EH (cell line): ENCODE measurements around the gene NCAM1.
"Not testable (repeated sequence)": the region's sequence is repeated elsewhere in the genome, so short reads cannot be mapped to it uniquely, and the experiment has no call there.

ENCODE experiments used
- DNase-seq: peaks from one replicate; pipeline ENCODE4 v3.0.0-alpha.2; 2015; ENCODE audit warnings: low read depth

NCAM1 gene

DNA sequence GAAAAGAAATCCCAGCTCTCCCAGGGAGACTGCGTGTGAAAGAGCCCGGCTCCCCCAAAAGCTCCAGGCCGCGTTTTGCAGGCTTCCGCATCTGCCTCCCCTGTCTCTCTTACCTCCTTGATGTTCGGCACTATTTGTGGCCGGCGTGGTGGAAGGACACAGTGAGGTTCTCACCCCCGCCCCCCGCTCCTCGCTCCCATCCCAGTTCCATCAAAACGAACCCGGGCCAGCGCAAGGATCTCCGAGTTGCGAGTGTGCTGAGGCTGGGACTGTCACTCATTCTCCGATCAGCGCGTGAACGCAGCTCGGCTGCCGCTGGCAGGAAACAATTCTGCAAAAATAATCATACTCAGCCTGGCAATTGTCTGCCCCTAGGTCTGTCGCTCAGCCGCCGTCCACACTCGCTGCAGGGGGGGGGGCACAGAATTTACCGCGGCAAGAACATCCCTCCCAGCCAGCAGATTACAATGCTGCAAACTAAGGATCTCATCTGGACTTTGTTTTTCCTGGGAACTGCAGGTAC, at the start of gene NCAM1:
NCAM1 (plus strand) TSS at position 275 of the 523 bp plus-strand sequence.
- peak; percentile 58 for DNase-seq

DNA sequence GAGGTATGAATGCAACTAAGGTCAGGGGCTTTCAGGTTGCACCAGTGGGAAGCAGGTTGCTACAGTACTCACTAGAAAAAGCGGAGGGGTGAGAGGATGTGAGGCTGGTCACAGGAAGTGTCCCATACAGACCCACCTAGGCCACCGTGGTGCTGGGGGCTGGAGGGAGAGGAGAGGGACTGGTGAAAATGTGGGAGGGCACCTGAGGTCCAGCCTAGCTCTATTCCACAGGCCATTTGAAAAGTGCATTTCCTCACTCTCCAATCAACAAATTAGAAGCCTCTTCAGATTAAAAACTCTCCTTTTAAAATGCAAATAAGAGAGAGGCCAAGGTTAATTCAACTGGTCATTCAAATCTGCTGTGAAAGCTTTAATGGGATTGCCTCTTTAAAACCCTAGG, 38.6 kb upstream of the NCAM1 start:
- no peak for DNase-seq

DNA sequence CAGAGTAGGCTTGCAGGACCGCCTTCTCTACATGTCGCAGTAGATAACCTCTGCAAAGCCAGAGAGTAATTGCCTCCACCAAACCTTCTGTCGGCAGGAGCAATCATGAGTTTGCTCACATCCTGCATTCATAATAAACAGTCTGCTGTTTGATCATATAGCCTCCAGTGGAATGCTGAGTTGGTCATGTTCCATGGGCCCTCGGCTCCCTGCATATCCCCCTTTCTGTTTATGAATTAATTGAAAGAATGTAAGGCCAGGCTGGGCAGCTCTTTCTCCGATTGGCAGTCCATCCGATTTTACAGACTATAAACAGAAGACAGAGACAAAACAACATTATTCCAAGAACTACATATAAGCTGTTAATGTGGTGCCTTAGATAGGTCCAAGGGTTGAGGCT, 36.4 kb upstream of the NCAM1 start:
- DNase-seq = not testable (repeated sequence)

DNA sequence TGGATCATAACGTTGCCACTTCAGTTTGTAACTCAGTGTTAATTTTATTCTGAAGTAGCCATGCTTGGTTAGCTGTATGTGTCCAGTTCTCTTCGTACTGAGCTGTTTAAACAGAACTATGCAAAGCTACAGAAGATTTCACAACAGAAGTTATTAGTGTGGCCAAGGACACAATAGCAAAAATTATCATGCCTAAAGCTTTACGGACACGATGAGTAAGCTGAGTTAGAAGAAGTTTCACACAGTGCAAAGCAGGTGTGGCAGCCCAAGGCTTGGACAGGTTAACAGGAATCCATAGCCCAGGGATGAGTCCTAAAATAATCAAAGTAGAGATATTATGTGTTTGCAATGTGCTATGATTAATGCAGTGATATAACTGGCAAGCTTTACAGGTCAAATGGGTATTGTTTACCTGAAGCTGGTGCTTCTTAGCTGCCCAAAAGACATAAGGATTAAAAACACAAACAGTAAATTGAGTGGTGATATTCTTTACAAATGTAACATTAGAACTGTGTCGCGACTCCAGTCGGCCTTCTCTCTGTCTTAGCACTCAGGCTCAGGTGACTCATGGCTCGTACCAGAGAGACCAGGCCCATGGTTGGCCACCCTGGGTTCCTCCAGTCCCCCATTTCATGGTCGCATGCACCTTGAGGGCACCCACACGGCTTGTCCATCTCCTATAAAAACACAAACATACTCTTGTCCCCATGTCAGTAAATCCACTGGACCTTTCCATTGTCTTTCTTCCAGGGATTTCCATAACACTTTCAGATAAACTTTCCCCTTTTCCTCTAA, 35.5 kb upstream of the NCAM1 start:
- no peak for DNase-seq

DNA sequence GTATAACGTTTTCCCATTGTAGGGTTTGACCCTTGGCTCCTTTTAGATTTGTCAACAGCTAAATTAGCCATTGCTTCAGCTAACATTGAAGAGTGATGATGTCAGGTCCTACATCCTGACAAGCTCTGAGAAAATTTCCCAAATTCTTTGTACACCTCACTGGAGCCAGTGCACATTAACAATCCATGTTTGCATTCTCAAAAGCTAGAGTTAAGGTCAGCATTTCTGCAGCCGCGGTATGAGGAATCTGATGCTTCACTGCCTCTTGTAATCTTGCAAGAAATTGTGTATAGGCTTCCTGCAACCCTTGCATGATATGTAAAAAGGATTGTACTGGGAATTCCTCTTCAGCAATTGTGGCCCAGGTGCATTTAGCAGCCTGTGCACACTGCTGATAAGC, 33.1 kb upstream of the NCAM1 start:
- DNase-seq = no peak

DNA sequence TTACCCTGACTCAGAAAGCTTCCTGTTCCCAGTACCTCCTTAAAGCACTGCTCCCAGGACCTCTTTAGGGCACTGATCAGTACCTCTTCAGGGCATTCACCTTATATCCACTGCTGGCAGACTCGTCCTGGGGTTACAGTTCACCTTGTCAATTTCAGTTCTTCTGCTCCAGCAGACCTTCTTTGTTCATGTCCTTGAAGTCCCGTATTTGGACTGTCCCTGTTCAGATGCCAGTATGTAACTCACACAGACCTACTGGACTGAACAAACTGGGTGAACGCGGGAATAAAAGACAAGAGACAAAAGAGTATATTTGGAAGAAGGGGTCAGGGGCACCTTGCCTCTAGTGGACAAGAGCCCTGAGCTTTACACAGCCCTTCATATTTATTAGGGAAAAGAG, 31.8 kb upstream of the NCAM1 start:
- no peak for DNase-seq

DNA sequence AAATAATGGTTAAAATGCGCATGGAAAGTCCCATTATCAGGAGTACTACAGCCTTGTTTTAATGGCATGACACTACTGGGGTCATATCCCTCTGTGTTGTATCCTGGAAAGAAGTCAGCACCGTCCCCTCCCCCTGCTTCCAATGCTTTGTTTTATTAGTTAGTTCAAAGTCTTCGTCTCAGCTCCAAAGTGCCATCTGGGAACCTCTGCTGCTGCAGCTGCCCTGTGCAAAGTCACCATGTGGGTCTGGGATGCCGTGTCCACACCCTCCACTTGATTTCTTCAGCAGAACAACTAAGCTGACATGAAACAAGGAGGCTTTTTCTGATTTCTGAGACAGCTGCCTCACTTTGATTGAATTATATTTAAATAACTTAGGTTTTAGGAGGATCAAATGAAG, 29.5 kb upstream of the NCAM1 start:
- DNase-seq = no peak

DNA sequence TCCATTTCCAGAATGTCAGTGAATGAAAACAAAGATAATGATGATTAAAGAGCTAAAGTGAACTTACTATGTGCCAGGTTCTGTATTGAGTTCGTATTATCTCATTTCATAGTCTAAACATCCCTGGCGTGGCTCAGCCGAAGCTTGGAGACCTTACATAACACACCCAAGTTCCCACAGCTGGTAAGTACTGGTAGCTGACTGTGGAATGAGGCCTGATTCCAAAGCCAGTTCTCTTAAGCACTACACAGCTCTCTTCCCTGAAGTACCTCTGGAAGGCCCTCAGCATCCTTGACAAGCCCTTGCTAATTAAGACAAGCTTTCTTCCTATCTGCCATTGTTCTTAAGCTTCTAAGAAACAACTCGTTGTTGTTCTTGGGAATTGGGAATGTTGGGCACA, 28.6 kb upstream of the NCAM1 start:
- DNase-seq = no peak

DNA sequence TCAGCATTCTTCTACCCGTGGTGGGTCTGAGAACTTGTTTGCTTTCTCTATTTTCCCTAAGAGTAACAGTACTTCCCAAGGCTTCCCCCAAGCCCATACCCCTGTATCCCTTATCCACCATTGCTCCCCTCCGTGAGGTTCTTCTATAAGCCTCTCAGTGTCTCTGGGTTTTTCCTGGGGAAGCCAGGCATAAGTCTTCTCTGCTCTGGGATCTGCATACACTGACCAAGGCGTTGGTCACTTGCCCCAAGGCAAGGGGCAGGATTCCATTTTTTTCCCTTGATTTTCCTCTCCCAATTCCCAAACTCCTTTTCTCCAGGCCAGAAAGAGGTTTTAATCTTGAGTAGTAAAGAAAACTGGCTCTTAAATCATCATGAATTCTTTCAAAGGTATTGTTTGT, 27.2 kb upstream of the NCAM1 start:
- DNase-seq = no peak

DNA sequence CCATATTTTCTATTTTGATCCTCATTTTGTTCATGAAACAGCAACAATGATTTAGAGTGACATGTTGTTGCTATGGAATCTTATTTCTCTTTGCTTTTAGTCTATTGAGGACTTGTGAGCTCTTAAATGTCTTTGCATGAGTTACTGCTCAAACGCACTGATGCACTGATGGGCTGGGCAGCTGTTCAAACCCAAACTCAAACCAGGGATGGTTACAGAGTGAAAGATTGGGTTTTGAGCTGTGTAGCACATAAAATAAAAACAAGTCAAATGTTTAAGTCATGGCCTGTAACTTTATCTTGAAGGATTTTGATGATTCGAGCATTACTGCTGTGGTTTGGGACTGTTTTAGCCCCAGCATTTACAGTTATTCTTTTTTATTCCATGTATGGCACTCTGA, 20.1 kb upstream of the NCAM1 start:
- DNase-seq = no peak

DNA sequence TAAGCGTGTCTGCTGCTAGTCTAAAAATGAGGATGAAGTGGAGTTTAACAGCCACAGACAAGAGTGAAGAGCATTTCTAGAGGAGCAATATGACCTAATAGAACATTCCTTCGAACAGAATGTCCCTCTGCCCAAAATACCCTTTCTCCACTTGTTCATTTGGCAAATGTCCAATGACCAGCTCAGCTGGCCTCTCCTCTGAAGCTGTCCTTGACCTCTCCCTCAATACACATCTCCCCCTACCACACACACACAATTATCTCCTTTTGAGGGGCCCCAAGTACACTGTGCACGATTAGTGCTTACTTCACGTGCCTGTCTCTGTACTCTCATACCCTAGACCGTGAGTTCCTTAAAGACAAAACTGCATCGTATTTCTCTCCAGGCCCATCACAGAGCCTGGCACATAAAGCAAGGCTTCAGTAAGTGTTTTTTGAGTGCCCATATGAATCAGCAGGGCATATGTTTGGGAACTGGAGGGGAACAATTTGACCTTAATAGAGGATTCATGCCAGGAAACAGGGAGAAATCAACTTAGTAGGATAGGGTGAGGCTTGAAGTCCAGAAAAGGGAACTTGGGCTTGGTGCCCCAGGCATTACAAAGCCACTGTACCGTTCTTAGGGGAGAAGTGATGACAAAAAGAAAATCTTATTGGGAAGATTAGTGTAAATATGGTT, 18.1 kb upstream of the NCAM1 start:
- no peak for DNase-seq

DNA sequence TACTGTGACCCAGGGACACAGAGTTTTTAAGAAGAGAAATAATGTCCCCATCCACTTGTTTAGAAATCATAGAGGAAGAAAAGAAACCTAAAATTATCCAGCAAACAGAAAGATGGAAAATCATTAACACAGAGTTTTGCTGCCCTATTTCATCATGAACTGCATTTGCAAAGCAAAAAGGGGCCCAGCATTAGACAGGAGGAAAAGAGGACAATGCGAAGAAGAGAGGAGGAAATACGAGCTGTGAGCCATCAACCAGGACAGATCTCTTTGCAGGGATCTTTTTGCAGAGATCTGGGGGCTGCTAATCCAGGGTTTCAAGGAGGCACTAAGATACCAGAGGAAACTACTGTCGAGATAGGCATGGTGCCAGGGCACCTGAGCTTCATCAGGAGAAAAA, 14.4 kb upstream of the NCAM1 start:
- no peak for DNase-seq

DNA sequence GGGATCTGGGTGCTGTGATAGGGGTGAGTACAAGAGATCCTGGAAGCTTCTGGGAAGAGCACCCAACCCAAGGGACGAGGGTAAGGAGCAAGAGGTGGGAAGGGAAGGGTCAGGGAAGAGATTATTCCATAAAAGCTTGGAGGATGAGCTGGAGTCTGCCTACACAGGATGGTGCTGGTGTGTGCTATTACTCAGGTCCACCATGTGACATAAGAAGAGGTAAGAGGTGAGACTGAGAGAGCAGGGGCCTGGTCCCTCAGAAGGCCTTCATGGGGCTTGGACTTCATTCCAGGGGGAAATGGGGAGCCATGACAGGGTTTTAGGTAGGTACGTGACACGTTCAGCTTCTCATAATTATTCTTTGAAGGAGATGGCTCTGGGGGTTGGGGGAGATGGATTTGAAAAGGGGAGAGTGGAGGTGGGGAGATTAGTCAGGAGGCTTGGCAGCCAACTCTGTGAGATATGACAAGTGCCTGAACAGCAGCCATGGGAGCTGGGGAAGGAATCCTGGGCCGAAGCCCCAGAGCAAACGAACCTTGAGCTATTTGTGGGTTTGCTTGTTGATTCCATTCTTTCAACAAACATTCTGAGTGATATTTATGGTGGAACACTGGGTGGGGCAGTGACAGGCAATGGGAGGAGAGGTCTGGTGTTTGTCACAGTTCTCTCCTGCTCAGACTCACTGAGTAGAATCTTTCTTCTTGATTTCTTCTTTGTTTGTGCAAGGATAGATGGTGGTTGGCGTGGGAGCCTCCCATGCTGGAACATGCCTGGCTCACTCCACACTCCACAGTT, 11.2 kb upstream of the NCAM1 start:
- no peak for DNase-seq

DNA sequence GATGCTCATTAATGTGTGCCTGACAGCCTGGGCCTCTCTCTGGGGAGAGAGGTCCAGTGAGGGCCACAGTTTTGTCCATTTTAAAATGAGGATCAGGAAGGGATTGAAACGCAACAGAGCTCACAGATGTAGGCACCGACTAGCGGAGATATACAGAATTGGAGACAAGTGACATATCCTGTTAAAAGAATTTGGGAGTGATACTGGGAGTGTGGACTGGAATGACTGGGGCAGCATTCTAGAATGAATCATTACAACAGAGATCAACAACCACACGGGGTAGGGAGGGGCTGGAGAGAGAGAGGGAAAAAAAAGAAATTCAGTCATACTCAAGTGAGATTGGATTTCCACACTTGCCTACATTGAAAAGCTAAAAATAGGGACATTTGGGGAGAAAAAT, 2.5 kb upstream of the NCAM1 start:
- DNase-seq = peak; percentile 40

DNA sequence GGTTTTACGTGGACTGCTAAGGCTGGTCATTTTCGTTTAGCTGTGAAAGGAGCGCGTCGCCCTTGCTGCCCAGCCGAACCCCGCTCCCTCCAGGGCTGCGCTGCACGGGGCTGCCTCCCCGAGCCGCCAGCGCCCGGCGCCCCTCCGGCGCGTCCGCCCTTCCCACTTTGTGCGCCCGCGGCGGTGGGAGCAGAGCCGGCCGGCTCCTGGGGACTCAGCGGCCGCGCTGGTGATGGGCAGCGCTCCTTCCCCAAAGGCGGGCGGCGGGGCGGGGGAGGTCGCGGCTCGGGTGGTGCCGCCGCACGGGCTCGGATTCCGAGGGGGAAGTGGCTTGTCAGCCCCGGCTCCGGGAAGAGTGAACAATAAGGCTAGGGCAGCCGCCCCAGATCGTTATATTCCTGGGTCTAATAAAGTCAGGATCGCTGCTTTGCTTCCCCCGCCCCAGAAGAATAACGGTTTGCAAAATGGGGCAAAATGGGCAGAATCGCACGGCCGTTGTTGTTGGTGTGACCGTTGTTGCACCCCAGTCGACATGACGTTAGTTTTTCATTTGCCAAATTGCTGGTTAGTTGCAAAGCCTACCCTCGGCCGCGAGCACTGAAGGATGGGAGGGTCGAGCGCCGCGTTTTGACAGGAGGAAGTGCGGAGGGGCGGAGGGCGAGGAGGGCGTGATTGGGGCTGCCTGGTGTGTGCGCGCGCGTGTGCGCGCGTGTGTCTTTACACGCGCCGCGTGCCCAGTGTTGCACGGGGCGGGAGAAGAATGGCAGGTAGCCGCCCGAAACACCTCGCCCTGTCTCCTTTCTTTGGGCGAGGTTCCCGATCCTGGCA, 745 bp downstream of the NCAM1 start:
- no peak for DNase-seq

DNA sequence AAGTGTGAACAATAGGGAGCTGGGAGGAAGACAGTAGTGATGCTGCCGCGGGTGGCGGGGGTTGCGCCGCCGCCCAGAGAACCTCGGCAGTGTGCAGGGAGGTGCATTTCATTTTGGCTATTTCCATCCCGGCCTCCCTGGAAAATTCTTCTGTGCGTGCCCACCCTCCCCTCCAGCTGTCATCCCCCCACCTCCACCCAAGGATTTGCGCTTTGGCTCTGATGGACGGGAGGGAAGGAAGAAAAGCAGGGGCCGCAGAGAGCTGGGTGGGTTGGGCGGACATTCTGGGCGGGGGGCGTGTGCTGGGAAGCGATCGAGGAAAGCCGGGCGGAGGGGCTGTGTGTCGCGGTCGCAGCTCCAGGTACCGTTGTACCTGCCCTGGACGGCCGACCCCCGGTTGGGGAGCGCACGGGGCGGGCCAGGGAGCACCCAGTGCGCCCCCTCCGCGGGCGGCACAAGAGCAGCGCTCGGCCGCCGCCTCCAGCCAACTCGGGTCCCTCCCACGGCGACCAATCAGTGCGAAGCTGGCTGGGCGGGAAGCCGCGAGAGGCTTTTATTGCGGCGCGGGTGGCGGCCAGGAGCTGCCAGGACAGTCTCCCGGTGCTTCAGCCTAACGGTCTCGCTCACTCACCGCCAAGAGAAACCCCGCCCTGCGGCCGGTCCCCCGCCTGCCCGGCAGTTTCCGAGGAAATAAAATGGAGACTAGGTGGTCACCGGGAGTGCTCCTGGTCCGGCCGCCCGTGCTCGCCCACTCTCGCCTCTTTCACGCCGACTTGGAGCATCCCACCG, 1.6 kb downstream of the NCAM1 start:
- peak; percentile 20 for DNase-seq

DNA sequence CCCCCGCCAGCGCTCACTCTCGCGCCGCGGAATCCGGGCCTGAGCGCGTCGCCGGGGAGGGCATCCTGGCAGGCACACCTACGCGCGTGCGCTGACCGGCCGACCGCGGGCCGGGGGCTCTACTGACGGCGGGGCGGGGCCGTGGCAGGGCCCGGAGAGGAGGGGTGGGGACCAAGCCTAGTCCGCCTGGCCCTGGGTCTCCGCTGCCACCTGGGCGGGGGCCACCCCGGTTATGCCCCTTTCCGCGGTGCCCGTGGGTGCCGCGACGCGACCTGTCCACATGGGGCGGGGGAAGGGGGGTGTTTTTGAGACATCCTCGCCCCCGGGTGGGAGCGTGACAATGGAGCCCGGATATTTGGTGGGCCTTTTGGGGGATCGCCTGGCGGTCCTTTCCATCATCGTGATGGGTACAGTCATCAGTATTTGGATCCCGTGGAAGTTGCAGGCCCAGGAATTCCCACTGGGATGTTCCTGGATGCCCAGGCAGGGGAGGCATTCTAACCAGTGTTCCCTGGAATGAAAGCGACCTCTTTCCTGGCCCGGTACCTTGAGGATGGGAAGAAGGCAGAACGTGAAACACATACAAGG, 2.2 kb downstream of the NCAM1 start:
- DNase-seq = no peak

DNA sequence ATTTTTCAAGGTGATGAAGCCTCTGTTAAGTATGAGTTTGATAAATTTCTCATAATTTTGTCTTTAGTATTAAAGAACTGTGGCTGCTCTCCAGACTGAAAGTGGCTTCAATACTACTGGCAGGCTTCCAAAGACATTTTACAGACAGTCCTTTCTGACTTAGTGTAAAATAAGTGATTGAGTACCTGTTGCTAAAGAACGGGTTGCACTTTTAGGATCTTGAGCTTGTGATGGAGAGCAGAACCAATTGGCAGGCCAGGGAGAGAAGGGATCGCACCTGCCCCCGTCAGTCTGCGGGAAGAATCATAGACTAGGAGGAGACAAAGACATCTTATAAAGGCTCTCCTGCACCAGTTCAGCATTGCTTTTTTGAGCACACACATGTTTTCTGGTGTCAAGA, 4.4 kb downstream of the NCAM1 start:
- no peak for DNase-seq

DNA sequence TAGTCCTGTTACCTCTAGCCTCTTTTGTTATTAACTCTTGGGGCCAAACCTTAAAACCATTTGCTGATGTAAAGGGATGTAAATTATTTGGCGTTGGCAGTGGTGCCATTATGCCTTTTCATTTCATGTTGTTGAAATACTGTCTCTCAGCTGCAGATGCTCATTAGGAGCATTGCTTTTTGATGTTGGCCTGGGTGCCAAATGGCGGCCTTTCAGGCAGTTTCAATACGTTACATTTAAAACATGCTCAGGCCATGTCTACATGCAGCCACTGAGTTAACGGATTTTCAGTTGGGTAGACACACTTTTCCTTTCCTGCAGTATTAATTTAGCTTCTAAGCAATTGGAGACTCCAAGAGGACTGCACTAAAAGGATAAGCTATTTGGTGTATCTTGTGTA, 5.3 kb downstream of the NCAM1 start:
- DNase-seq = no peak

DNA sequence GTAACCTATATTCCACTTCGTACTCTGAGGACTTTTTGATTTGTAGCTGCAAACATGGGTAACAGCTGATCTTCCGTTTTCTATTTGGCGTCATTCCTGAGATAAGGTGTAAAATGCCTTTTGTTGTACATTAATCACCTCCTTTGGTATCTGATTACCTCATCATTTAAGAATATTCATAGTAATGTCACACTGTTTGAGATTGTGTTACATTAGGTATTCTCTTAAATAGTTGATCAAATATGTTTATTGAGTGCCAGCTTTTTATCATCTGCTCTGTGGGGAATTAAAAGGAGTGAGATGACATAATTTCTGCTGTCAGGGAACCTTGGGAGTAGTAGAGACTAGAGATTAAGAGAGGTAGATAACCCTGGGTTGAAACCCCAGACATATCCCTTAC, 5.9 kb downstream of the NCAM1 start:
- DNase-seq = no peak
